ENCODE measurements around the gene BTRC.
"Not testable (repeated sequence)": the region's sequence is repeated elsewhere in the genome, so short reads cannot be mapped to it uniquely, and the experiment has no call there.

BTRC gene

DNA sequence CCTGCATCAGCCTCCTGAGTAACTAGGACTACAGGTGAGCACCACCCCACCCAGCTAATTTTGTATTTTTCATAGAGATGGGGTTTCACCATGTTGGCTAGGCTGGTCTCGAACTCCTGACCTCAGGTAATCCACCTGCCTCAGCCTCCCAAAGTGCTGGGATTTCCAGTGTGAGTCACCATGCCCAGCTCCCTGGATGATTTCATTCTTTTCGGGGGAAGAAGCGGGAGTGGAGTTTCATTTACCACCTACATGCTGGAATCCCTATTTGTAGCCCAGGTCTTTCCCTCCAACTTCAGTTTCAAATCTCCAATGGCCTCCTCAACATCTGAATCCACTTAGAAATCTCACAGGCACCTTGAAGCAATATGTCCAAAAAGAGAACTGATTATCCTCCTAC lies 2.9 kb upstream of the BTRC start:
- DNase-seq = no peak

DNA sequence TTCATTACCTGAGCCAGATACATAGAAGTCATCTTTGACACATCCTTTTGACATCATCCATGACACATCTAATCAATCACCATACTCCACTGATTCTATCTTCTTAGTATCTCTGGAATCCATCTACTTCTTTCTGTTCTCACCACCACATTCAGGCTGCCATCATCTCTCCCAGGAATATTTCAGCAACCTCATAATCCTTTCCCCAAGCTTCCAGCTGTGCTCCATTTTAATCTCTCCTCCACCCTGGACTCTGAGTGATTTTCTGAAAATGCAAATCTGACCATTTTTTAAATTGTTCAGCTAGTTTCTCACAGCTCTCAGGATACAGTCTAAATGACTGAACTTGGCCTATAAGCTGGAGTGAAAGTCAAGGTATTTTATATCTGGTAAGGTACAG lies 2.5 kb upstream of the BTRC start:
- no peak for DNase-seq

DNA sequence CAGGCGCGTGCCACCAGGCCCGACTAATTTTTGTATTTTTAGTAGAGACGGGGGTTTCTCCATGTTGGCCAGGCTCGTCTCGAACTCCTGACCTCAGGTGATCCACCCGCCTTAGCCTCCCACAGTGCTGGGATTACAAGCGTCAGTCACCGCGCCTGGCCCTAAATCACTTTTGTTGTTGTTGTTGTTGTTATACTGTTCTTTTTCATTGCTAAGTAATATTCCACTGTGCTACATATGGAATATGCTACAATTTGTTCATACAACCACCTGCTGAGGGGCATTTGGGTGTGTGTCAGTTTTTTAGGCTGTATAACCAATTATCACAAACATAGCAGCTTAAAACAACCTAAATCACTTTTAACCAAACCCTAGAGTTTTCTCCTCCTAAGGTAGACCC lies 1.1 kb upstream of the BTRC start:
- DNase-seq = not testable (repeated sequence)

DNA sequence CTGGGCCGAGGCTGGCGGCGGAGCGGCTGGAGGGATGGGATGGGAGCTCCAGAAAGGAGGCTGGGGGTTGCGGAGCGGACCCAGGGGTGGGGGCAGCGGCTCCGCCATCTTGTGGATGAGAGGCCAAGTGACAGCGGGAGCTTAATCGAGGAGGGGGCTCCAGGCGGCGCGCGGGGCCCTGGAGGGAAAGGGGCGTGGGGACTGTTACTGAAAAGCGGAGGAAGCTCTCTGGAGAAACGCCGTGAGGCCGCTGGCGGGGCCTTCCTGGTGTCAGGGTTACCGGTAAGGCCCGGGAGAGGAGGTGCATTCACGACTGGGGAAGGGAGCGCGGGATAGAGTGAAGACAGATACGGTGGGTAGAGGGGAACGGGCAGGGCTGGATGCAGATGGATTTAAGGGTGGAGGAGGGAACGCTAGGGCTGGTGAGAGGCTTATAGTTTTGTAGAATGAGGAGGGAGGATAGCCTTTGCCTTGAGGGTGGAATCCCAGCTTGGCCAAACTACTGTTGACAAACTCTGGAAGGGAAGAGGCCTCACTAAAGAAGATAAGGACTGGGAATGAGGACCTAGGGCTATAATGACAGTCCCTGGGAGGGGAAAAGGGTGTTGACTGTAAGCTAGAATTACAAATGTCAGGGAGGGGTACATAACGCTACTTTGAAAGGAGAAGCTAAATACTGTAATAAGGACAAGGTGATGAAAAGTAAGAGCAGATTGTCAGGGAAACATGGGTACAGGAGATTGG lies 535 bp downstream of the BTRC start:
- peak; percentile 93 for DNase-seq

DNA sequence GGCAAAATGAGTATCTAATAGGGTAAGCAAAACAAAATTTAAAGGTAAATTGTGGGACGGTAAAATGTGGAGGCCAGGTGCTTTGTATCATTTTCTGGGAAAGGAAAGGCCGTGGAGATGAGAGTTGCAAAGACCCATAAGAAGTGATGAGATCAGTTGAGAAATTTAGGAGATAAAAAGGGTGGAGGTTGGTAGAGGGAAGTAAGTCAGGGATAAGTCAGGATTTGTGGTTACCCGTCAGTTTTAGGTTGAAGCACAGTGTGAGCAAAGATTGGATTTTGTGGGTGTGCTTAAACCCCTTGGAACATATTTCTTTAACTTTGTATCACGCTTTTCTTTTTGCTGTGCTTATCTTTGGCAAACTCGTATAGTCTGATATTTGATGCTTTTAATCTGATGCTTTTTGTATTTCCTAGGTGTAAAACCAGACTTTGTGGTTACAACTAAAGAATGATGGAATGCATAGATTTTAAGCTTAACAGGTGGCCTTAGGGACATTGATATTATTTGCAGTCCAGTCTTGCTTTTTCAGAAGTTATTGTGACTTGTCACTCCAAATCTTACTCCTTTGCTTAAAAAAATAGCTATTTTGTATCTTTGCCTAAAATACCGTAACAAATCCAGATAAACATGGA lies 1.2 kb downstream of the BTRC start:
- no peak for DNase-seq

DNA sequence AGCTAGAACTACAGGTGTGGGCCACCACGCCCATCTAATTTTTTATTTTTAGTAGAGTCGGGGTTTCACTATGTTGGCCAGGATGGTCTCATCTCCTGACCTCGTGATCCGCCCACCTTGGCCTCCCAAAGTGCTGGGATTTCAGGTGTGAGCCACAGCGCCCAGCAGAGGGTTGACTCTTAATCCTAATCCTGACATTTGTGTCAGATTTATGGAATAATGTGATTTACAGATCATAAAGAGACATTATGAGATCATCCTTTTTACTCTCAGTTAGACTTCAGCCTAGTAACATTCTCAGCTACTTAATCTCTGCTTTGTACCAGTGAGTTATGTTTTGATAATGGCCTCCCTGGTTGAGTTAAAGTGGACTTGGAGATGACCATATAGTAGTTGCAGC lies 2.2 kb downstream of the BTRC start:
- no peak for DNase-seq

DNA sequence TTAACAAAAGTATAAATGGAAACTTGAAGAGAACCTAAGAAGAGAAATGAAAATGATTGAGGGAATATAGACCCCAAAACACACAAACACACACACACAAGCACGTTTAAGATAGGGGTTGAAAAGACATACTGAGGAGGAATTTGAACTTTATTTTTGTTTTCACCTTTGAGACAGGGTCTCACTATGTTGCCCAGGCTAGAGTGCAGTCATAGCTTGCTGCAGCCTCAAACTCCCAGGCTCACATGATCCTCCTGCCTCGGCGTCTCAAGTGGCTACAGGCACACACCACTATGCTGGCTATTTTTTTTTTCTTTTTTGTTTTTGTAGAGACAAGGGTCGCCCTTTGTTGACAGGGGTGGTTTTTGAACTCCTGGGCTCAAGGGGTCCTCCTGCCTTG lies 4.0 kb downstream of the BTRC start:
- DNase-seq = no peak

DNA sequence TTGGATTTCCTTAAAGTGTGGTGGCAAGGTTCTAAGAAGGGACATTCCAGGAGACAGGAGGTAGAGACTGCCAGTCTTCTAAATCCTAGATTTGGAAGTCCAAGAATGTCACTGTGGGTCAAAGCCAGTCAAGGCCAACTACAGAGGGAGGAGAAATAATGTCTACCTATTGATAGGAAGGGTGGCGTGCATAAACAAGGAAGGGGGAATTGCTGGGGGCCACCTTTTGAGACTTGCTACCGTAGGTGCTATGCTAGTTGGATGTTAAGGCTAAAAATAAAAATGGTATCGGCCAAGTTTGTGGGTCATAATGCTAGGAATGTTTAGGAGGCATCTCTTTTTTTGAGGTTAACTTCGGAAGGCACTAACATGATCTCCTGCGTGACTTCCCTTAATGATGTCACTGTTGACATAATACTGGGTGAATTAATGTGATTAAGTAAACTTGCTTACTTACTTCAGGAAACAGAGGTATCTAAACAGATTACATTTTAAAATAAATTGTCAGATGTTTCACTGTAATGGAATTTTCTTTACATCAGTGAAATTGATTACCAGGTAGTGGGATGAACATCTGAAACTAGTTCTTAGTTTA lies 4.8 kb downstream of the BTRC start:
- no peak for DNase-seq

DNA sequence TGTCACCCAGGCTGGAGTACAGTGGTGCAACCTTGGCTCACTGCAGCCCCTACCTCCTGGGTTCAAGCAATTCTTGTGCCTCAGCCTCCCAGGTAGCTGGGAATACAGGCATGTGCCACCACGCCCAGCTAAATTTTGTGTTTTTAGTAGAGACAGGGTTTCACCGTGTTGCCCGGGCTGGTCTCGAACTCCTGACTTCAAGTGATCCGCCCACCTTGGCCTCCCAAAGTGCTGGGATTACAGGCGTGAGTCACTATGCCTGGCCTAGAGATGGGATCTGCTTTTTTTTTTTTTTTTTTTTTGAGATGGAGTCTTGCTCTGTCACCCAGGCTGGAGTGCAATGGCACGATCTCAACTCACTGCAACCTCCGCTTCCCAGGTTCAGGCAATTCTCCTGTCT lies 6.1 kb downstream of the BTRC start:
- DNase-seq = not testable (repeated sequence)

DNA sequence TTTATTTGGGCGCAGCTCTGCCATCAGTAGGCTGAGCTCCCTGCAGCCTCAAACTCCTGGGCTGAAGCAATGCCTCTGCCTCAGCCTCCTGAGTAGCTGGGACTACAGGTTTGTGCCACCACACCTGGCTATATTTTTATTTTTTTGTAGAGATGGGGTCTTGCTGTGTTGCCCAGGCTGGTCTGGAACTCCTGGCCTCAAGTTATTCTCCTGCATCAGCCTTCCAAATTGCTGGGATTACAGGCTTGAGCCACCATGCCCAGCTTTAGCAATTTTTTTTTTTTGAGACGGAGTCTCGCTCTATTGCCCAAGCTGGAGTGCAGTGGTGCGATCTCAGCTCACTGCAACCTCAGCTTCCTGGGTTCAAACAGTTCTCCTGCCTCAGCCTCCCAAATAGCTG lies 6.9 kb downstream of the BTRC start:
- DNase-seq = not testable (repeated sequence)

DNA sequence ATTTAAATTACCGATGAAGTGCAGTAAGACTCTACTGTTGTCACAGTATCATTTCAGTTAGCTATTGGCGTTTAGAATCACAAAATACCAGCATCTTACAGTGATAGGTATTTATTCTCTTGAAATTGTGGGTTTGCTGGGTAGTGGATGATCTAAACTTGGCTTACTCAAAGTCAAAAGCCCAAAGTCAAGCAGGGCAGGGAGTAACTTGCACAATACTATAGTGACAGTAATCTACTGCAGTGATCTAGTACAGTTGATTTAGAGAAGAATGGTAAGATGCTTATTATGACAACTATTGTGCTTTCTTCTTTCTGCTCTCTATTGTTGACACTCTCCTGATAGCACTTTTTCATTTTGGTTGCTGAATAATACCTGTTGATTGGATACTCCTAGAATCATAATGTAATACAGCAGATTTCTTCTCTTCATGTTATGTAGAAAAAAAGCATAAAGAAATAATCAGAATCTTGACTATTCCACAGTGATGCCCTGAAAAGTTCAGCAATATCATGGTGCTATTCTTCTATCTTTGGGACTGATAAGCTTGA lies 10.0 kb downstream of the BTRC start:
- no peak for DNase-seq

DNA sequence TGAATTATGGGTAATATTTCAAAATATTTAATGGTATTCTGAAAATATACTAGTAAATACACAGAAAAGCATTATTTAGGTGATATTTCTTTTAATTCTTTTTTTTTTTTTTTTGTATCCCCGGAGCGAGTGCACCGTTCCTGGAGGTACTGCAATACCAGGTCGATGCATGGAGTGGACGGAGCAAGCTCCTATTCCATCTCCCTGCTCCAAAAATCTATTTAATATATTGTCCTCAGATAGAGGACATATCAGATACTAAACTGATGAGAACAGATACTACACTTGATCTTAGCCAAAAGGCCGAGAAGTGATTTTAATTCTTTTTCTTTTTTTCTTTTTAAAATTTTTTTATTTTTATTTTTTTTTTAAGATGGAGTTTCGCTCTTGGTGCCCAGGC lies 10.8 kb downstream of the BTRC start:
- no peak for DNase-seq

DNA sequence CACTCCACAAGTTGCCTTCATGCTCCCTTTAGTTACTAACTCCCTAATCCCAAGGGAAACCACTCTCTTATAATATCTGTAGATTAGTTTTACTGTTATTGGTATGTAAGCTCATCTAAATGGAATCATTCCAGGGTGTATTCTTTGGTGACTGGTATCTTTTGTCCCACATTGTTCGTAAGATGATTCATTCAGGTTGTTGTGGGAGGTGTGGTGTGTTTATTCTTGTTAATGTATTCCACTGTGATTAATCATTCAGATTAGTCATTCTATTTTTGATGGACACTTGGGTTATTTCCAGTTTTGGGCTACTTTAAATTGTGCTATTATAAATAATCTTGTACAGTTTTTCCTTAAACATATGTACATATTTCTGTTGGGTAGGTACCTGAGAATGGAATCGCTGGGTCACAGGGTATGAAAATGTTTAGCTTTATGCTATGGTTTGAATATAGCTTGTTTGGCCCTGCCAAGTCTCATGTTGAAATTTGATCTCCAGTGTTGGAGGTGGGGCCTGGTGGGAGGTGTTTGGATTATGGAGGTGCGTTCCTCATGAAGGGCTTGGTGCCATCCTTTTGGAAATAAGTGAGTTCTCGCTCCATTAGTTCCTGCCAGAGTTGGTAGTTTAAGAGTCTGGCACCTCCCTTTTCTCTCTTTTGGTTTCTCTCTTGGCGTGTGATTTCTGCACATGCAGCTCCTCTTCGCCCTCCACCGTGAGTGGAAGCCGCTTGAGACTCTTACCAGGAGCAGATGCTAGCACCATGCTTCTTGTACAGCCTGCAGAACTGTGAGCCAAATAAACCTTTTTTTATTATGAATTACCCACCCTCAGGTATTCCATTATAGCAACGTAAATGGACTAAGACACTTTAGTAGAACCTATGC lies 13.8 kb downstream of the BTRC start:
- DNase-seq = no peak

DNA sequence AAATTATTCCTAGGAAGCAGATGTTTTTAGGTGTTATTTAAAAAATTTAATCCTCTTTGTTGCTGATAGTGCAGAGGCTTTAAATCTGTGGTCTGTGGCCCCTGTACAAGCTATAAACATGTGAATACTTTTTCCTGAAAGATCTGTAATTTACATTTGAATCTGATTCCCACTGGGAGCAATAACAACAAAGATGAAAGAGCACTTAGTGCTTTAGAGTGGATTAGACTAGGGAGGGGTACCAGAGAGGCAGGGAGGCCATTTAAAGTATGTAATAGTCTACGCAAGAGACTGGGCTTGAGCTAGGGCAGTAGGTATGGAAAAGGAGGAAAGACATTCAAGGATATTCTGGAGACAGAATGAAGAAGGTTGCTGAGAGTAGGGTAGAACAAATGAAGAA lies 19.1 kb downstream of the BTRC start:
- no peak for DNase-seq

DNA sequence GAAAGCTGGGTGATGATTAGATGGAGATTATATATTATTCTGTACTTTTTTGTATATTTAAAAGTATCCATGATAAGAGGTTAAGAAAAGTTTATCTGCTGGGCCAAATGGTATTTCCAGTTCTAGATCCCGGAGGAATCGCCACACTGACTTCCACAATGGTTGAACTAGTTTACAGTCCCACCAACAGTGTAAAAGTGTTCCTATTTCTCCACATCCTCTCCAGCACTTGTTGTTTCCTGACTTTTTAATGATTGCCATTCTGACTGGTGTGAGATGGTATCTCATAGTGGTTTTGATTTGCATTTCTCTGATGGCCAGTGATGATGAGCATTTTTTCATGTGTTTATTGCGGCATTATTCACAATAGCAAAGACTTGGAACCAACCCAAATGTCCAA lies 20.0 kb downstream of the BTRC start:
- not testable (repeated sequence) for DNase-seq

DNA sequence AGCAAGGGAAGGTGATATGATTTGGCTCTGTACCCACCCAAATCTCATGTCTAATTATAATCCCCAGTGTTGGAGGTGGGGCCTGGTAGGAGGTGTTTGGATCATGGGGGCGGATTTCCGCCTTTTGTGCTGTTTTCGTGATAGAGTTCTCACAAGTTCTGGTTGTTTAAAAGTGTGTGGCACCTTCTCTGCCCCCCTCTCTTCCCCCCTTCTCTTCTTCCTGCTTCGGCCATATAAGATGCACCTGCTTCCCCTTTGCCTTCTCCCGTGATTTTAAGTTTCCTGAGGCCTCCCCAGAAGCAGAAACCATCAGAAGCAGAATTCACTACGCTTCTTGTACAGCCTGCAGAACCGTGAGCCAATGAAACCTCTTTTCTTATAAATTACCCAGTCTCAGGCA lies 21.1 kb downstream of the BTRC start:
- DNase-seq = no peak

DNA sequence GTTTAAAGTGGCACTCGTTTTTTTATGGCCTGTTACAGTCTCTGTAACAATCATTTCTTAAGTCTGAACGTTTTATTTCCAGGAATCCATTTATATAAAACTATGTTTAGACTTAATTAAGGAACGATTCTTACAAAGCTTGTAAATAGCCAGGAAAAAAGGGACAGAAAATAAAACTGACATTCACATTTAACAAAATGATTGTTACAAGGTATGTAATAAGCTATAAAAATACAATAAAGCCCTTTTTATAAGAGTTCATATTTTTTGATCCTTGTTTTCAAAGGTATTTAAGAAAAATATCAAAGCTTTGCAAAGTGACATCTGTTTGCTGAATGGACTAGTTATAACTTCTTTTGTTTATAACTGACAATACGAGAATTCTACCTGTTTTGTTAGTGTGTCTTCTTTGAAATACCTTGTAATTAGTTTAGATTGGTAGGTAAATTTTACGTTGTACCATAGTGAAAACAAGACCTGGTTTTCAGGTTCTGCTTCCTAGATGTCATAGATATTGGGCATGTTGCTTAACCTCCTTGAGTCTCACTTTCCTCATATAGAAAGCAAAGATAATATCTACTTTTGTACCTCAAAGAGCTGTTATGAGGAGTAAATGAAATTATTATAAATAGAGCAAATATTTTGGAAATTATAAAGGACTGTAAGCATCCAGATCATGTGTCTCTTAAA lies 25.8 kb downstream of the BTRC start:
- DNase-seq = no peak

DNA sequence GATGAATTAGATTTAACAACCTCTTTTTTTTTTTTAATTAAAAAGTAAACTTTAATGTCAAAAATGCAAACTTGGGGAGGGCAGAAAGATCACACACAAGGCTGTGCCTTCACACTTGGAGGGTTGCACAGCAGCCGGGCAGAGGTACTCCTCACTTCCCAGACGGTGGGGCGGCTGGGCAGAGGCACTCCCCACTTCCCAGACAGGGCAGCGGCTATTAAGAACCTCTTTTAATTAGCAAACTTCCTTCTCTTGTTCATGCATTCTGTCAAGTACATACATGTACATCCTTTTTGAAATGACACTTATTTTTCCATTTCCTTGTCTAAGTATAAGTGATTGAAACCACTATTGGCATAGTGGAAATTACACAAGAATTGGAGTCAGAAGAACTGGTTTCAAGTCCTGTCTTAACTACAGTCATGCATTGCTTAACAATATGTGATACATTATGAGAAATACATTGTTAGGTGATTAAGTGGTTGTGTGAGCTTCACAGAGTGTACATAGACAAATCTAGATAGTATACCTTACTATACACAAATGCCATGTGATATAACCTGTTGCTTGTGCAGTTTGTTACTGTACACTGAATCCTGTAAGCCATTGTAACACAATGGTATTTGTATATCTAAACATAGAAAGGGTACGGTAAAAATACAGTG lies 26.5 kb downstream of the BTRC start:
- DNase-seq = no peak

DNA sequence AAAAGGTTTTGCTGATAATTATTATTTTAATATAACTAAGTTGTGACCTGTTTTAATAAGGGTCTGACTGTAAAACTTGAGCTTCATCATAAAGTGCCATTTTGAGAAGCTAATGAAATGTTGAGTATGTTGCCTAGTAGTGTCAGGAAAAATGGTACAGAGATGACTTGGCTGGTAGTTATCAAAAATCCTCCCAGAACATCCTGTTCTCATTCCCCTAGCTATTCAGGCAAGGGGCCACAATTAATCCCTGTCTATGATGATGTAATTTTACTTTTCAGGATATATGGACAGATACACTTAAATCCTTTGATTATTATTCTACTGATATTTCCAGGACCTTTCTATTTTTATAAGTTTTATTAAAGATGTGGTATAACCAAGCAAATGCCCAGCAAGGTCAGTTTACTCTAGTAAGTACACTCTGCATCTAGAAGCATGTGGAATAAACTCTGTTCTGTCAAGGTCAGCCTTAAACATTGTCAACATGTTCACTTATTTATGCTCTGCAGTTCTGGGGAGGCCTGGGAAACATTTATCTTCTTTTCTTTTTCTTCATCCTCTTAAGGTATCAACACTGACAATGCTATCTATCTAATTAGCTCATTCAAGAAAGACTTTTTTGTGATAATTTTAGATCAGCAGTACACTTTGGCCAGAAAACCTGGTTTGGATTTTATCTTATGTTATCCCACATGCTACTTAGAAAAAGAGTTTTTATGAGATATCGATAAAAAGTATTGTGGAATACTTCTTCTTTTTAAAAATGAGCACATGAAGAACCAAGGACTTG lies 32.1 kb downstream of the BTRC start:
- DNase-seq = no peak

DNA sequence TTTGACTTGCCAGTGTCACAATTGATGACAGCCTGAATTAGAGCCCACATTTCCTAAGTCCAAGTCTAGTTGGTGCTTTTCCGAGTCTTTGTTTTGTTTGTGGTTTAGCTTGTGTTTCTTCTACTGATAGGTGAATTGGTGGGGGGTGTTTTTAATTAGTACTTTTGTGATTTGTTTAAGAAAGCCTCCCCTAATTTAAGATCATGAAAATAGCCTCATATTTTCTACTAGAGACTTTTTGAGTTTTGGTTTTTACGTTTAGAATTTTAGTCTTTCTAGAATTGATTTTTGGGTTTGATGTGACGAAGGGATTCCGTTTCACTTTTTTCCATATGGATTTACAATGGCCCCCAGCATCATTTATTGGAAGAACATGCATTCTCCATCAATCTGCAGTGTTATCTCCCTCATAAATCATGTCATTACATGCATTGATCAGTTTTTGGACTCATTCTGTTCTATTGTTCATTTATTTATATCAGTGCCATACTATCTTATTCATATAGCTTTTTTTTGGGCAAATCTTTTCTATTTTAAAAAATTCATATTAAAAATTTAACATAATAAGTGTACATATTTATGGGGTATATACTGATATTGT lies 32.8 kb downstream of the BTRC start:
- DNase-seq = no peak

Measured in eye (tissue), 1 donor.